HG03108 (cell line): ENCODE results near the gene DNAJC19.
"Not testable (repeated sequence)": the region's sequence is repeated elsewhere in the genome, so short reads cannot be mapped to it uniquely, and the experiment has no call there.

Experiments
- ATAC-seq: cut with Tn5 transposase; IDR thresholded peaks from one replicate; pipeline ENCODE4 v1.9.1; 2021; ENCODE audit warnings: moderate library complexity; ENCODE audit not compliant: unreplicated experiment

DNAJC19 gene

DNA sequence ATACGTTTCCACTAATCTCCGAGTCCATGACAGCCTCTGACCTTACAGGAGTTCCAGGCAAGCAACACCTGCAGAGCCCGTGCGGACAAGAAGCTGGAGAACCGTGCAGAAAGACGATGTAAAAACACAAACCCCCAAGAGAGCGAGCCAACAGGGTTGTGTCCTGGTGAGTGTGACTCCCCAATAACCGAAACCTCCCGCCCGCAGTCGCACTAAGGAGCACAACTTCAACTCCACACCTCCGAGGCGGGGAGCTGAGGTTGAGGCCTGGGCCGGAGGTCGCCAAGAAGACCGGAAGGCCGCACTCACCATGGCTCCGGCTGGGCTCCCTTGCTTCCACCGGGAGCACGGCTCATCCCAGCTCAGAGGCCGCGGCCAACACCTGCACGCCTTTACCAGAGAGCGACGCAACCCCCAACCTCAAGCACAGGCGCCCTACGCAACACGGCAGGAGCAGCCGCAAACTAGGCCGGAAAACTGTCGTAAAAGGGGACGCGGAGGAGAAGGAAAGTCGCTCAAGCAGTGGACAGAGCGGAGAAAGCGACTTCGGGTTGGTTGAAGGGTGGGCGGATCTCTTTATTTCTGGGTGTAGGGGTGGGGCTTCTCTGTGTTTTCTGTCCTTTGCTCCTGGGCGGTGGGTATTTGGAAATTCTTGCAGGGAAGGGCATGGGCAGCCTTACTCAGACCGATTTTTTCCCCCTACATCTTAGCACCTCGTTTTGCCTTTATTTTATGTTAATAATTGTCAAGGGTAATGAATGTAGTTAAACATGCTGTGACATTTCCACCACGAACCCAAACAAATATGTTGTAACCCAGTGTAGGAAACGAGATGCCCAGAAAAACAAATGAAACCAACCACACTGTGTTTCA lies at the start of gene DNAJC19:
TSS of gene DNAJC19 (minus strand) at position 446 of the 873 bp plus-strand sequence. CDS start at position 312, 134 bp downstream.
- peak; percentile 96 for ATAC-seq

DNA sequence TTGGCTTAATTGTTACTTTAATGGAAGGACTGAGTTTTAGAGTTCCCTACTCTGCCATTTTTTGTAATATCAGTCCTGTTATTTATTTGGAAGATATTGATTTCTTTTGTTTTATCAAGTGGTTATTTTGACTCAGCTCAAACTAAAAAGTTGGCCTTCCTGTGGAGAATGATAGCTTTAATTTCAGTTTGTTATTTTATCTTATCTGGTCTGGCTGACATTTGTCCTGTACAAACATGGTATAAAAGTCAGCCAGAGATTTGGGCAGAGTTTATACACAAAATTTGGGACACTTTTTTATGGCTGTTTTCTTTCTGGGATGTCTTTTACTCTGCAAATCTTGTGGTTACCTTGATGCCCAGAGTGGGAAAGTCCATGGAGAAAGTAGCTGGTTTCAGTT lies 41.4 kb upstream of the DNAJC19 start:
- ATAC-seq = no peak

DNA sequence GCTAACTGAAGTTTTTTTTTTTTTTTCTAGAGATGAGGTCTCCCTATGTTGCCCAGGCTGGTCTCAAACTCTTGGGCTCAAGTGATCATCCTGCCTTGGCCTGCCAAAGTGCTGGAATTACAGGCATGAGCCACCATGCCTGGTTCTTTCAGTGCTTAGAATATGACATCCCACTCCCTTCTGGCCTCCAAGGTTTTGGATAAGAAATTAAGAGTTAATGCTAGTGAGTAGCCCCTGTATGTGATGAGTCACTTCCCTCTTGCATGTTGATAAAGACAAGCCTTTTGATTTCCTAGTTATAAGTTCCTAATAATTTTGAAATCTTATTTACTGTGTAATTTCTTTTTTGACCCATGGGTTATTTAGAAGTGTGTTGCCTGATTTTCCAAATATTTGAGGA lies 35.7 kb upstream of the DNAJC19 start:
- ATAC-seq = no peak

DNA sequence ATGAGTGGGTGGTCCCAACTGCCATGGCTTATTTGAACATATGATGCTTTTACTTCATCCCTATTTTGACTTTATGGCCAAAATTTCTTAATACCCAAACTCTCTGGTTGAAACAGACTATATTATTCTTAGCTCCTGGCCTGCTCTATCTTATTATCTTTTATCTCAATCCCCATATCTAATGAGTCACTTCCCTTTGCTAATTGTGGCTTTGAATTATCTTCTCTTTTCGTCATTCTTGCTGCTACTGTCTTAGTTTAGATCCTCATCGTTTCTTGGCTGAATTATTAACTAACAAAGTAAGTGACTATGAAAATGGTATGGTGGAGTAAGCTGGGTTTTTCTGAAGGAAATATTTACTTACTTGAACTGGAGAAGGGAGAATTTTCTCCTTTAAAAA lies 28.2 kb upstream of the DNAJC19 start:
- ATAC-seq = no peak

DNA sequence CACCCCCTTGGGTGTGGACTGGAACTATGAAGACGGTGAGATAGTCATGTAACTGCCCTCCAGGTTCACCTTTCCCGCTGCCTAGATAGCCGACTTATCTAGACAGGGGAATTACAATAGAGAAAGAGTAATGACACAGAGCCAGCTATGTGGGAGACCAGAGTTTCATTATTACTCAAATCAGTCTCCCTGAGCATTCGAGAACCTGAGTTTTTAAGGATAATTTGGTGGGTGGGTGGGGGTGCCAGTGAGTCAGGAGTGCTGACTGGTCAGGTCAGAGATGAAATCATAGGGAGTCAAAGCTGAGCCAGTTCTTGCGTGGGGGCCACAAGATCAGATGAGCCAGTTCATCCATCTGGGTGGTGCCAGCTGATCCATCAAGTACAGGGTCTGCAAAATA lies 19.7 kb upstream of the DNAJC19 start:
- ATAC-seq = no peak

DNA sequence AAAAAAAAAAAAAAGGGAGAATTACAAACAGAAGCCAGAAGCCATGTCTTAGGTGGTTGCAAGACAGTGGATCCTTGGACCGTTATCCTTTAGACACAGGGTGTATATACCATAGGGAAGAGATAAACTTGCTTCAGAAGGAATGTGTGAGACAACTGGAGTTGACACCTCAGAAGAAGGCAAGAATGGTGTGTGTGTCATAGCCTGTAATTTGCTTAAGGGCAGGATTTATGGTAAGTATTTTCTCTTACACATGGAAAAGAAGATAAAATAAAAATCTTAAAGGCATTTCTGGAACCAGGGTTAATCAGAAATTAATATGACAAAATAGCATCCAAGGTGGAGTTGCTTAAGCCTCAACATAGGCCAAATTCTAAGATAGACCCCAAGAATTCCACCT lies 19.3 kb upstream of the DNAJC19 start:
- ATAC-seq = no peak

DNA sequence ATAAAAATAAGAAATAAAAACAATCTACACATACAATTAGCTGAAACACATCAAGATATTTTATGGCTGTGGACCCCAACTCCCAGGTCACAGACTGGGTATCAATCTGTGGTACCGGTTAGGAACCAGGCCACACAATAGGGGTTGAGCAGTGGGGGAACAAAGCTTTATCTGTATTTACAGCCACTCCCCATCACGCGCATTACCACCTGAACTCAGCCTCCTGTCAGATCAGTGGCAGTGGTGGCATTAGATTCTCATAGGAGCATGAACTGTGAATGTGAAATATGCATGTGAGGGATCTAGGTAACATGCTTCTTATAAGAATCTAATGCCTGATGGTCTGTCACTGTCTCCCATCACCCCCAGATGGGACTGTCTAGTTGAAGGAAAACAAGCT lies 17.7 kb upstream of the DNAJC19 start:
- ATAC-seq = no peak

DNA sequence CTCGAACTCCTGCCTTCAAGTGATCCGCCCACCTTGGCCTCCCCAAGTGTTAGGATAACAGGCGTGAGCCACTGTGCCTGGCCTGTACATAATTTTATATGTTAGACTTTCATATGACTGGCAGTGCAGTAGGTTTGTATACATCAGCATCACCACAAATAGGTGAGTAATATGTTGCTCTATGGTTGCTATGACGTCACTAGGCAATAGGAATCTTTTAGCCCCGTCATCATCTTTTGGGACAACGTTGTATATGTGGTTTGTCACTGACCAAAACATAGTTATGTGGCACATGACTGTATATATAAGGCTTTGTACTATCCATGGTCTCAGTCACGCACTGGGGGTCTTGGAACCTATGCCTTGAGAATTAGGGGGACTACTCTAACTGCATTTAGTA lies 17.0 kb upstream of the DNAJC19 start:
- ATAC-seq = no peak

DNA sequence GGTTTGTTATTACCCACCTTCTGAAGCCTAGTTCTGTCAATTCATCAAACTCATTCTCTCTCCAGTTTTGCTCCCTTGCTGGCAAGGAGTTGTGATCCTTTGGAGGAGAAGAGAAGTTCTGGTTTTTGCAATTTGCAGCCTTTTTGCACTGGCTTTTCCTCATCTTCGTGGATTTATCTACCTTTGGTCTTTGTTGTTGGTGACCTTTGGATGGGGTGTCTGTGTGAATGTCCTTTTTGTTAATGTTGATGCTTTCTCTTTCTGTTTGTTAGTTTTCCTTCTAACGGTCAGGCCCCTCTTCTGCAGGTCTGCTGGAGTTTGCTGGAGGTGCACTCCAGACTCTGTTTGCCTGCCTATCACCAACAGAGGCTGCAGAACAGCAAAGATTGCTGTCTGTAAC lies 13.9 kb upstream of the DNAJC19 start:
- not testable (repeated sequence) for ATAC-seq

DNA sequence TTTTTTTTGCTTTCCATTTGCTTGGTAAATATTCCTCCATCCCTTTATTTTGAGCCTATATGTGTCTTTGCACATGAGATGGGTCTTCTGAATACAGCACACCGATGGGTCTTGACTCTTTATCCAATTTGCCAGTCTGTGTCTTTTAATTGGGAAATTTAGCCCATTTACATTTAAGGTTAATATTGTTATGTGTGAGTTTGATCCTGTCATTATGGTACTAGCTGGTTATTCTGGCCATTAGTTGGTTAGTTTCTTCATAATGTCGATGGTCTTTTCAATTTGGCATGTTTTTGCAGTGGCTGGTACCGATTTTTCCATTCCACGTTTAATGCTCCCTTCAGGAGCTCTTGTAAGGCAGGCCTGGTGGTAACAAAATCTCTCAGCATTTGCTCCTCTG lies 12.8 kb upstream of the DNAJC19 start:
- not testable (repeated sequence) for ATAC-seq

DNA sequence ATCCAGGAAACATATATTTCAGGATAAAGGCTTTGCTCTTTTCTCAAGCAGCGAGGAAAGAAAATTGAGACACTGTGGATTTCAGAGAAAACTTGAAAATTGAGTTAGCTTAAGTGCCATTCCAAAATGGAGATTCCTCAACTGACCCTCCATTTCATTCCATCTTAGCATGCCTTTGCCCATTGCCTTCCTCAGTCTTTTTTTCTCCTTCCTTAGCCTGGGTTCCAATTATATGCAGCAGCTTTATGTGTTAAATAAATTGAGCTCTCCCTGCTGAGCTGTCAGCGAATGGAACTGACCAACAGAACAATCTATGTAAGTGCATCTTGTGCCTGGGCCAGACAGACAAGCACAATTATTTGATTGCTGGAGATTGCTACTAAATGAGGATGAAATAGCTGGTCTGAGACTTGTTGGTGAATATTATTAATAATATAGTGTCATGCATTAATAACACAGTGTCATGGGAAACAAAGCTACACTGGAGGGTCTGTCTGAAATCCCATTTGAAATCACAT lies 6.9 kb upstream of the DNAJC19 start:
- ATAC-seq = no peak

DNA sequence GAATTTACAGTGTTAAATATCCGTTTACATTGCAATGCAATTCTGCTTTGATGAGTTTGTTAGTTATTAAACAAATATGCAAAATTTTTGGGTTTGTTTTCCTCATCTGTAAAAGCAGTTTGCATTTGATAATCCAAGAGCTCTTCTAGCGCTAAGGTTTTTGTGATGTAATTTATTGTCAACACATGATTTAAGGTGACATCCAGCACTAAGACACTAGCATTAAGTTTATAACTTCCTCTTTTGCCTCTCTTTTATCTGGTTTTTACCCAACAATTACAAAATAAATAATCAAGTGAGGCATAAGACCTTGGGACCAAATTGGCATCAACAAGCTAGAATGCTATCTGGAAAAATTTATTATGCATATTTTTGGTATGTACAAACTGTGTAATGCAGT lies 969 bp upstream of the DNAJC19 start:
- no peak for ATAC-seq

DNA sequence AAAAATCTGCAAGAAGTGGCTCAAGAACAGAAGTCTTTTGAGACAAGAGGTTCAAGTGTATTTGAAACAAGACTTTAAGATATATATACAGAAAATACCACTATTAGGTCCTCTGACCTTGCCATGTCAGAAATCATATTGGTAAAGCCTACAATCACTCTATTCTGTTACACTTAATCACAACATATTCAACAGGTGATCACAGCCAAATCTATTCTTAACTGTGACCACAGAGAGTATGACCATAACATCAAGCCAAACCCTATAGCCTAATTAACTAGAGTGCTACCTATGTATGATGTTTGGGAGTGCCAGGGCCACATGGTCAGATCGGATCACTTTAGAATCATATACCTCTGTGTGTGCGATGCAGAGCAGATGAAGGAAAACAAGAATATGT lies 2.2 kb downstream of the DNAJC19 start:
- no peak for ATAC-seq

DNA sequence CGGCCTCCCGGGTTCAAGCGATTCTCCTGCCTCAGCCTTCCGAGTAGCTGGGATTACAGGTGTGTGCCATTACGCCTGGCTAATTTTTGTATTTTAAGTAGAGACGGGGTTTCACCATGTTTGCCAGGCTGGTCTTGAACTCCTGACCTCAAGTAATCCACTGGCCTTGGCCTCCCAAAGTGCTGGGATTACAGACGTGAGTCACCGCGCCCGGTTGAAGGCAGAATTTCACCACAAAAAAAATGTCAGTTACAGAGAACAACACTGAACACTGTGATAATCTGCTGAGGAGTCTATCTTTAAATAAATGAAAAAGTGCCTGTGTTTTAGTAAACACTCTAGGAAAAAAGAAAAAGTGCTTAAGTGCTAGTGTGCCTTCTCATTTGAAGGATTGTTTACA lies 3.2 kb downstream of the DNAJC19 start:
- not testable (repeated sequence) for ATAC-seq

DNA sequence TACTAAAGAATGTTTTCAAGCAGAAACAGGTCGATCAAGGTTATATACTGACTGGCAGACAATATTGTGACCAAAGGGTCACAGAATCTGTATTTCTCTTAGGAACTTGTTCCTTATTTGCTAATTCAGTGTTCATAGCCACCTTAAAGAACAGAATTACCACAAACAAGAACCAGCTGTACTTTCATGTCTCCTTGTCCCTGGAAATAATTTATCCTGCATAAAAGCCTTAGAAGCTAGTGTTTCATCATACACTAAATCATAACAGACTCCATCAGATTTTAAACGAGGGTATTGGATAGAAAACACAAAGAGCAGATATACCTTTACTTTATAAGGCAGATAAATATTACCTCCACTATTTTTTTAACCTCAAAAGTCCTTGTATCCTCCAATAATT lies 6.4 kb downstream of the DNAJC19 start:
- ATAC-seq = no peak

DNA sequence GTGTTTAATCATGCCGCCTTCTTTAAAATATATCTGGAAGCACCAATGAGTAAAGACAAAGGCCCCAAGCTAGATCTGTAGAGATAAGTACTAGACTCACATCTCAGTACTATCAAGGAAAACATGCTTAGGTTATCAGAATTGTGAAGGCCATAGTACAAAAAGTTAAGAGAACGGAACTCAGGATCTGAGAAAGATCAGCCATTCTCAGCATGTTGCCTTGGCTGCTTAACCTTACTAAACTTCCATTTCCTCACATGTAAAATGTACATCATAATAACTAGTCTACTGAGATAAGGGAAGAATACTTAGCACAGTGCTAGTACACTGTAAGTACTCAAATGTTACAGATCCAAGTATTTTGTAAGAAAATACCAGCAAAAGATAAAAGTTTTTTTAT lies 7.6 kb downstream of the DNAJC19 start:
- no peak for ATAC-seq

DNA sequence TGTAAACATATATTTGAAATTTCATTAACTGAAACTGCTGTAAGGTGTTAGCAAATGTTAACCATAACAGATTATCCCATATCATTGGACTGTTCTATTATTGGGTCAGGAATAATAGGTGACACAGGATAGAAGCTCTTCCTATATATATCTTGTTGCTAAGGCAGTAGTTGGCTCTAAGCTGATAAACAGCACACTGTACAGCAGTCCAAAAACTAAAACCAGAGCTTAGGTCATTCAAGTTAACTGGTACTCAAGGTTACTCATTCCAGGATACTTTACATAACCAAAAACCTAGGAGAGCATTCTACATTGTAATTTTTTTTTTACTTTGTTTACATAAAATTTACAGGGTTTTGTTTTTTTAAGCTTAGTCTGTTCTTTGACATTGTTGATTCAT lies 8.9 kb downstream of the DNAJC19 start:
- ATAC-seq = no peak

DNA sequence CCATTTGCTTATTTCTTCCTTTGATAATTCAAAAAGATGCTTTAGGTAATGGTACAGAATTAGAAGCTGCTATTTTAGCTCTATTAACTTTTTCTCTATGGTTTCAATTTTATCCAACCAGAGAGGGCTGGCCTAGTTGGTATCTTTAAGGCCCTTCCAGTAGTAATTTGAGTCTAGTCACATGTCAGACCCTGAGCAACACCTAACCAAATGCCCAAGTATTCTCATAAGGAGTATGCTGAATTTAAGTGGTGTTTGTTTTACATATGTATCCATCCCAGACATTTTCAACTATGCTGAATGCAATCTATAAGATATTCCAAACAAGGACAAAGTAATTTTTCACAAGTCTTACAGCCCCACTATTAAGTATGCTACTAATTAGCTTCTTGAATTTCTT lies 9.6 kb downstream of the DNAJC19 start:
- ATAC-seq = no peak

DNA sequence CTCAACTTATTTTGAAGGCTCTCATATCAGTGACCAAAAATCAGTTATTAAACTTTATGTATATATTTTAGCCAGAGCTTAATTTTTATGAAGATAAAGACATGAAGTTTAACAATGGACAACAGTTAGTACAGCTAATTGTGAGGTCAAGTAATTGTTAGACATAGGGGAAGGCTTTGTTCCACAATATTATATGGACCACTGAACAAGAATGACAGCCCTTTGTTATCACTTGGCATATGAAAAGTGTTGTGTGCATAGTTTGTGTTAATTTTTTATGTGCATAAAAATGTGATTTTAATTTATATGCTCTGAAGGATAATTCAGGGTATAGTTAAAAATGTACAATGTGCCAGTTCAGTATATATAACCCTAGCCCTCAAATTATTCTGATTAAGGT lies 12.0 kb downstream of the DNAJC19 start:
- no peak for ATAC-seq

DNA sequence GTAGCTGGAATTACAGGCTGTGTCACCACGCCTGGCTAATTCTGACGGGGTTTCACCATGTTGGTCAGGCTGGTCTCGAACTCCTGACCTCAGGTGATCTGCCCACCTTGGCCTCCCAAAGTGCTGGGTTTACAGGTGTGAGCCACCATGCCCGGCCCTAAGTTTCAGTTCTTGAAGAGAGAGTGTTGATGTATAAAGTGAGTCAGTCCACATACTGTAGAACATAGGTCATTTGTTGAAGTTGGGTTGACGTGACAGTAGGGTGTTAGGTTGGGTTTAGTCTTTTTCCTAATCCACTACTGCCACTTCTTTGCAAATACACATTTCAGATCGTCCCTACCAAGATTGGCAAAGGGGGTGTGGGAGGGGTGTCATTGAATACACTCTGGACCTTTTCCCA lies 15.2 kb downstream of the DNAJC19 start:
- no peak for ATAC-seq

DNA sequence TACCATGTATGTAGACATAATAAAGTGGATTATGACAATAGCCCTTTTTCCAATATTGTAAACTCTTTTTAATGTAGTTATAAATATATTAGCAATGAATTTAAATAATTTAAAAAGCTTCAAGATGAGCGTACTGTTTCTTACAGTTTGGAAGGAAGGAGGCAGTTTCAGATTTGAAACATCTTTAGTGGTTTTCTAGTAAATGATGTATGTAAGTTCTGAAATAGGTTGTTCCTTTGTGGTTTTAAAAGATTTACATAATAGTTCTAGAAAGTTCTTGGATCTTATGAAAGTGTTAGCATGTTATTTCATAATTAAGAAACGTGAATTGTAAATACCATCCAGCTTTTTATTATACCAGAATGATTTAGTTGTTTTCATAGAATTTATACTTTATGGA lies 16.0 kb downstream of the DNAJC19 start:
- no peak for ATAC-seq

DNA sequence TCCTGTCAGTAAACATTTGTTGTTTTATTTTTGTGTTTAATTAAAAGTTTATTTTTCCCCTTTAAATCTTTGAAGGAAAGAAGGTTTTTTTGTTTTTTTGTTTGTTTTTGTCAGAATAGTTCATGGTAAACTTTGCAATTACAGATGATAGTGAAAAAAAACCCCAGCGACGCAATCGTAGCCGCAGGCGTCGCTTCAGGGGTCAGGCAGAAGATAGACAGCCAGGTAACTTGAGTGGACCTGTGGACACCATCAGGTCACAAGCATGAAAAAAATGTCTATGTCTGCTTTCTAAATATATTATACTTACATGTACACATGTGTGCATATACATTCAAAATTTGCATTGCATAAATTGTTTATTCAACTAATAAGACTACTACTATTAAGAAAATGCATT lies 18.6 kb downstream of the DNAJC19 start:
- ATAC-seq = no peak

DNA sequence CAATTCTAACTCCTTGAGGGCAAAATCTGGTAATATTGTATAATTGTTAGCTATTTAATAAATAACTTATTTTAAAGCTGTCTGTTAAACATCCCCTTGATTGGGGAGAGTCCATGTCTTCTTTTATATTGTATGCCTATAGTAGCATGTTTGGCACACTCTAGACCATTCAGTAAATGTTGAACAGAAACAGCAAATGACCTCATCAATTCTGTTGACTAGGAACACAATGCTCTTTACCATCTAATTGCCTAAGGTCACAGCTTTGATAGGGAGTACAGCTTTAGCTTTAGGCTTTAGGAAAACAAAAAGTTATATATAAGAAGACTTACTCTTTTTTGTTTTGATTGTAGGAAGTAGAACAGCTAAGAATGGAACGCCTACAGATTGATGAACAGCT lies 27.0 kb downstream of the DNAJC19 start:
- no peak for ATAC-seq
